ENCODE data around the gene ERBB4.

DNA sequence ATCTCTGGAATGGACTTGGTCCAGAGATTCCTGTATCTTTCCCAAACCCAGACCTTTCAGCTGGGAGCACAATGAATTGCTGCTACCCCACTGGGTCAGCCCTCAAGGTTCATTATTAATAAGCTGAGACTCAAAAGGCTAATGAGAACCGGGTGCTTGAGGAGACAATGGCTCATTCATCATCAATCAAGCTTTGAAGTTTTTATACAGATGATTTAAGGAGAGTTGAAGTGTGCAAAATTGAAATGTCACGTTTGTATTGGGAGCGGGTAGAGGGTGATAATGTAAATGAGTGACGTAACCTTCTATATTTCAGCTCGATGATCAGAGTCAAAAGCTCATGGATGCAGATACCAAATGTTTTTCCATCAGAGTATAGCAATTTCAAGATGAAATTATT is 744.9 kb downstream of the ERBB4 start:
- TF ChIP-seq CTCF (IDR thresholded peaks at IDR 0.05; ENCODE audit: low read depth, low read length, poor library complexity, severe bottlenecking) (no peak), EZH2phosphoT487 (IDR thresholded peaks at IDR 0.05; ENCODE audit: borderline replicate concordance, low read length) (no peak)

All from DOHH2 (cell line).